Esophagus squamous epithelium (tissue), 5 donors: ENCODE results near the gene B4GALT7. TPM values are rescaled to one million over a fixed set of nuclear protein-coding genes. Genes with fewer than 3 reads are reported as not detected.
"Not testable (repeated sequence)": the region's sequence is repeated elsewhere in the genome, so short reads cannot be mapped to it uniquely, and the experiment has no call there.

ENCODE experiments used
- DNase-seq: peaks from one replicate; lab custom pipeline; 2025; lab: John Stamatoyannopoulos, UW
- H3K27ac ChIP-seq, 4 donors: fragments of 200-600 bp; sonication (generic); one replicate each; pipeline ENCODE4 v1.5.1; 2016 to 2019; ENCODE audit warnings: mild to moderate bottlenecking in 1 of 4
- H3K27me3 ChIP-seq, 4 donors: fragments of 200-600 bp; sonication (generic); 1 replicate in 3 of 4; 2 replicates in 1 of 4; pipeline versions ENCODE4 v1.5.1 to v1.6.0; 2017 to 2021; ENCODE audit warnings: antibody characterized with exemption in 1 of 4
- H3K36me3 ChIP-seq, 3 donors: fragments of 200-600 bp; sonication (generic); one replicate each; pipeline ENCODE4 v1.5.1; 2016 to 2019
- H3K4me1 ChIP-seq, 3 donors: fragments of 200-600 bp; sonication (generic); one replicate each; pipeline ENCODE4 v1.5.1; 2017 to 2019
- H3K4me3 ChIP-seq, 4 donors: fragments of 200-600 bp; sonication (generic); 1 replicate in 3 of 4; 2 replicates in 1 of 4; pipeline ENCODE4 v1.5.1; 2016 to 2019; ENCODE audit warnings: mild to moderate bottlenecking in 2 of 4, moderate library complexity in 1 of 4
- H3K9me3 ChIP-seq, 3 donors: fragments of 200-600 bp; sonication (generic); one replicate each; pipeline ENCODE4 v1.5.1; 2016 to 2019
- WGBS, 2 donors: methylation state at CpG; one replicate each; pipeline ENCODE4 v1.1.5; 2018; 5-methylcytosine and 5-hydroxymethylcytosine counted together
- intact Hi-C: fragments of 100-400 bp; cut with DNase I; formaldehyde crosslinking; loops from one replicate; pipeline ENCODE4 v1.15.0; 2022
- total RNA-seq, 4 donors: library from RNA; depleted of rRNA; stranded (reverse); fragments of >200 nt; gene quantifications; one replicate each; pipeline ENCODE4 v1.1.0, GENCODE V29; 2016
- donor health status: DM: yes; HTN: yes; CAD: no.

The B4GALT7 gene
- total RNA-seq, 4 donors from 2014 or later = 13.5 to 22.9 (median 15.8) TPM

DNA sequence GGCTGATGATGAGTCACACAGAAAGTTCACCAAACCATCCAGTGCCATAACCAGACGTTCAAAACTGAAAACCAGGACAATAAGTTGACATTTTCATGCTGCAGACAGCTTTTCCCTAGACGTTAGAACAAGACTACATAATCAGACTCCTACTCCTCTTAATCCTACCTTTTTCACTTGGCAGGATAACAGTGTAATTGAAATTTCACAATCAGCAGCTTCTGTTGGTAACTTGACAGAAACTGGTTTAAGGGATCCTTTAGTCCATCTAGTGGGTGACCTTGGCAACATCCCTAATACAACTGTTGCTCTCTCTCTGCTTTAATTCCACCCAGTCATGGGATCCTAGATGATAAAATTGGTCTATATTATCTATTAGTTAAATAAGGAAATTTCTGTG lies 57.9 kb downstream of the B4GALT7 start:
- H3K36me3 ChIP-seq, DNase-seq, H3K4me1 ChIP-seq, intact Hi-C loops, H3K27ac ChIP-seq, H3K9me3 ChIP-seq, H3K27me3 ChIP-seq, H3K4me3 ChIP-seq: not testable (repeated sequence)
- WGBS, 2 donors = 28% methylated on average over 2 of the region's 2 CpGs; no CpG with 5 or more reads in 1 of the 2 donors

DNA sequence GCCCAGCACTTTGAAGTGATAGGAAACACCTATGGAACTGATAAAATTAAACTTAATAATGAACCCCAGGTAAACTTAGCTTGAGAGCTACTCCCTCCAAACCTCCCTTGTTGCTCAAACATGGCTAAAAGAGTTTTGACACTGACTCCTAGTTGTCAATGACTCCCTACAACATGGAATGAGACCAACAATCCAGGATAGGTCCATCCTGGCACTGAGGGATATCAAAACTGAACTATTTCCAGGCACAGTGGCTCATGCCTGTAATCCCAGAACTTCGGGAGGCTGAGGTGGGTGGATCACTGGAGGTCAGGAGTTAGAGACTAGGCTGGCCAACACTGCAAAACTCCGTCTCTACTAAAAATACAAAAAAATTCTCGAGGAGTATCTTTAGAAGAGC lies 58.6 kb downstream of the B4GALT7 start:
- H3K9me3 ChIP-seq, H3K4me3 ChIP-seq, H3K4me1 ChIP-seq, intact Hi-C loops, DNase-seq, H3K36me3 ChIP-seq, H3K27me3 ChIP-seq, H3K27ac ChIP-seq: not testable (repeated sequence)
- WGBS, 2 donors = 48 to 89% methylated on average over 3 of the region's 3 CpGs

Other genes with a start within 250 kb of the B4GALT7 start
- gene LMAN2, start 248.5 kb upstream of the B4GALT7 start, total RNA-seq = 100 to 1,000 TPM; 225 to 384 (median 257) TPM
- 10 to 100 TPM; 32.7 to 37.8 (median 34.8) TPM for gene RGS14, start 242.2 kb upstream of the B4GALT7 start, total RNA-seq
- under 1 TPM; 0.15 to 0.47 (median 0.25) TPM for gene SLC34A1, start 215.7 kb upstream of the B4GALT7 start, total RNA-seq
- gene PFN3, start 199.5 kb upstream of the B4GALT7 start, total RNA-seq = 1 to 10 TPM in 1 of 4 donors, not detected in 3; 2.0 TPM
- gene F12, start 190.6 kb upstream of the B4GALT7 start, total RNA-seq = 10 to 100 TPM; 10.7 to 25.4 (median 19.6) TPM
- gene GRK6, start 173.5 kb upstream of the B4GALT7 start, total RNA-seq = 10 to 100 TPM; 24.6 to 39.7 (median 29.5) TPM
- 1 to 10 TPM; 5.0 to 7.7 (median 6.4) TPM for gene PRR7, start 153.3 kb upstream of the B4GALT7 start, total RNA-seq
- gene DBN1, start 126.5 kb upstream of the B4GALT7 start, total RNA-seq = 10 to 100 TPM; 11.9 to 51.1 (median 27.2) TPM
- 10 to 100 TPM; 17.1 to 81.6 (median 33.6) TPM for gene PDLIM7, start 102.5 kb upstream of the B4GALT7 start, total RNA-seq
- 1 to 10 TPM; 2.4 to 7.2 (median 4.4) TPM for gene DOK3, start 90.3 kb upstream of the B4GALT7 start, total RNA-seq
- 10 to 100 TPM; 63.4 to 96.5 (median 76.2) TPM for gene DDX41, start 83.2 kb upstream of the B4GALT7 start, total RNA-seq
- 10 to 100 TPM; 28.5 to 52.1 (median 41.9) TPM for gene FAM193B, start 45.6 kb upstream of the B4GALT7 start, total RNA-seq
- 100 to 1,000 TPM in 3 of 4 donors, 10 to 100 TPM in 1; 96.5 to 141 (median 119) TPM for gene TMED9, start 7.9 kb upstream of the B4GALT7 start, total RNA-seq
- 1 to 10 TPM in 1 of 4 donors, under 1 TPM in 2, not detected in 1; 0.40 to 6.3 (median 0.57) TPM for gene FAM153A, start 182.8 kb downstream of the B4GALT7 start, total RNA-seq